Measurements from ENCODE around the gene SYNDIG1. TPM values are rescaled to one million over a fixed set of nuclear protein-coding genes. Genes with fewer than 3 reads are reported as not detected.
A peak's percentile ranks its signal among the peaks of the same experiment; 100 is the strongest.

SYNDIG1 gene
- total RNA-seq, 1 experiment from 2014 or later = 5.4 TPM

- no peak overlapping the region for H2BK120ac ChIP-seq (ENCODE audit: low read depth, low read length, poor library complexity, severe bottlenecking)
- H3K9me3 ChIP-seq (ENCODE audit: control insufficient read depth, low read depth, low read length) = no peaks in the 10 kb centered on the region
- no peak overlapping the region for H2AFZ ChIP-seq (ENCODE audit: low read length)
- no peak overlapping the region for H2AK5ac ChIP-seq (ENCODE audit: insufficient read length, low read length)
- peaks cover 6% of the 10 kb centered on the region; the same call in 1 of the 2 replicates for H3K4me1 ChIP-seq (ENCODE audit: insufficient read depth, low read length)
- no peaks in the 10 kb centered on the region for H4K20me1 ChIP-seq (ENCODE audit: control insufficient read depth, insufficient read depth, insufficient read length)
- H2BK12ac ChIP-seq (ENCODE audit: insufficient read length, low read depth, low read length) = no peak overlapping the region
- H4K91ac ChIP-seq (ENCODE audit: insufficient read length, low read depth, low read length) = no peak overlapping the region
- no peak for TF ChIP-seq CTCF (conservative IDR thresholded peaks at IDR 0.05)
- H3K27ac ChIP-seq (ENCODE audit: insufficient read length, low read depth, low read length) = no peak overlapping the region
- no peak overlapping the region for H2BK15ac ChIP-seq (ENCODE audit: low read depth, low read length)
- no peak overlapping the region for H3K56ac ChIP-seq (ENCODE audit: insufficient read length, low read depth, low read length)
- no peak overlapping the region for H3K4ac ChIP-seq (ENCODE audit: low read depth, low read length)
- H3K9ac ChIP-seq (ENCODE audit: extremely low read depth, insufficient read length, low read length) = no peak overlapping the region
- no peak overlapping the region for H3T11ph ChIP-seq (ENCODE audit: low read length)
- no peak overlapping the region for H3K4me2 ChIP-seq (ENCODE audit: insufficient read depth, insufficient read length, low read length)
- no peaks in the 10 kb centered on the region for H3K79me1 ChIP-seq (ENCODE audit: insufficient read depth, low read depth, low read length, poor library complexity, severe bottlenecking)
- H2BK20ac ChIP-seq (ENCODE audit: low read depth, low read length, poor library complexity, severe bottlenecking) = no peak overlapping the region
- H3K23ac ChIP-seq (ENCODE audit: insufficient read length, low read depth, low read length) = no peak overlapping the region
- H3K4me3 Mint-ChIP-seq = no peak overlapping the region
- H3K27me3 Mint-ChIP-seq (ENCODE audit: low read depth) = no peaks in the 10 kb centered on the region; the same call in none of the 2 replicates
- H3K18ac ChIP-seq (ENCODE audit: insufficient read length, low read depth, low read length) = no peak overlapping the region
- no peak overlapping the region for H3K14ac ChIP-seq (ENCODE audit: insufficient read depth, low read length)
- peaks cover 0 to 2% (median 0%) of the 10 kb centered on the region in 3 experiments; a peak in 2 of 7 replicates for H3K36me3 Mint-ChIP-seq (ENCODE audit: insufficient read depth in 1 of 3, low read depth in 3 of 3)
- no peaks in the 10 kb centered on the region for H3K9me3 Mint-ChIP-seq
- H4K8ac ChIP-seq (replicated peaks; ENCODE audit: insufficient read length, low read depth, low read length) = no peak overlapping the region
- whole genome bisulfite sequencing (ENCODE audit: extremely low coverage, insufficient read length, low lambda C conversion rate) = no CpG with 5 or more reads among the region's 2 CpGs
- peaks cover 16 to 20% of the 10 kb centered on the region in 2 experiments for H3K4me1 Mint-ChIP-seq
- H3K27ac Mint-ChIP-seq = 0 out of 7 replicates have a peak overlapping the region, but pooled peaks of 1 of the 3 experiments have one; percentile 11
- no peak for DNase-seq
- H4K5ac ChIP-seq (ENCODE audit: insufficient read length, low read depth, low read length) = no peak overlapping the region
- no peaks in the 10 kb centered on the region for H3K79me2 ChIP-seq (ENCODE audit: insufficient read depth, low read length)
- H3K27me3 ChIP-seq (ENCODE audit: insufficient read depth, low read length) = no peaks in the 10 kb centered on the region
- no peak overlapping the region for H2BK5ac ChIP-seq (ENCODE audit: insufficient read length, low read length)
- H3K23me2 ChIP-seq (ENCODE audit: insufficient read length, low read depth, low read length, poor library complexity, severe bottlenecking) = no peaks in the 10 kb centered on the region
Measured at GRCh38 chr20:24609757-24610156, 140.3 kb downstream of the SYNDIG1 start.
